T-helper 1 cell (primary cell): Measurements from ENCODE around the gene LAMA5.
A peak's percentile ranks its signal among the peaks of the same experiment; 100 is the strongest.

Experiments used
- DNase-seq, 5 donors: peaks; one replicate each; pipeline ENCODE4 v3.0.0-alpha.2; 2012 to 2020

LAMA5 gene

GRCh38 chr20:62304331-62305148, 62.6 kb downstream of the LAMA5 start:
- no peak for DNase-seq

- DNase-seq: peak in 1 of 5 donors; percentile 33
These were observed 63.5 kb downstream of the LAMA5 start for GRCh38 chr20:62303340-62304226.

GRCh38 chr20:62303062-62303339, 64.1 kb downstream of the LAMA5 start:
- no peak for DNase-seq

GRCh38 chr20:62302341-62303061, 64.6 kb downstream of the LAMA5 start, which contains the start of gene ADRM1:
Gene ADRM1, plus strand, starts transcription at chr20:62302997. Its CDS starts 572 bp downstream, at chr20:62303569.
- peak; percentile 90 to 98 (median 91) for DNase-seq

GRCh38 chr20:62301773-62302340, 65.3 kb downstream of the LAMA5 start:
- DNase-seq: peak; percentile 69 to 92 (median 79)

GRCh38 chr20:62301111-62301668, 65.9 kb downstream of the LAMA5 start:
- no peak for DNase-seq

GRCh38 chr20:62300319-62300718, 66.8 kb downstream of the LAMA5 start:
- DNase-seq: no peak

GRCh38 chr20:62299666-62300236, 67.4 kb downstream of the LAMA5 start:
- no peak for DNase-seq

- DNase-seq: no peak
These were observed 68.4 kb downstream of the LAMA5 start for GRCh38 chr20:62298577-62299249.

- DNase-seq: no peak
These were observed 69.5 kb downstream of the LAMA5 start for GRCh38 chr20:62297449-62298227.

GRCh38 chr20:62296724-62297448, 70.2 kb downstream of the LAMA5 start:
- DNase-seq: no peak

GRCh38 chr20:62294516-62294915, 72.6 kb downstream of the LAMA5 start:
- DNase-seq: no peak

- DNase-seq: no peak
These were observed 73.2 kb downstream of the LAMA5 start for GRCh38 chr20:62293946-62294345.

GRCh38 chr20:62293111-62293784, 73.9 kb downstream of the LAMA5 start:
- DNase-seq: no peak

- no peak for DNase-seq
These were observed 75.0 kb downstream of the LAMA5 start for GRCh38 chr20:62292108-62292507.

- DNase-seq: no peak
These were observed 75.7 kb downstream of the LAMA5 start for GRCh38 chr20:62291251-62292066.

GRCh38 chr20:62289898-62290297, 77.2 kb downstream of the LAMA5 start:
- no peak for DNase-seq

- no peak for DNase-seq
These were observed 78.0 kb downstream of the LAMA5 start for GRCh38 chr20:62289131-62289530.
